GM21825 (cell line): Measurements from ENCODE around the gene DHX8.

Experiments used
- ATAC-seq: cut with Tn5 transposase; IDR thresholded peaks from one replicate; pipeline ENCODE4 v1.9.1; 2021; ENCODE audit warnings: mild to moderate bottlenecking, moderate library complexity; ENCODE audit not compliant: unreplicated experiment

The DHX8 gene

DNA sequence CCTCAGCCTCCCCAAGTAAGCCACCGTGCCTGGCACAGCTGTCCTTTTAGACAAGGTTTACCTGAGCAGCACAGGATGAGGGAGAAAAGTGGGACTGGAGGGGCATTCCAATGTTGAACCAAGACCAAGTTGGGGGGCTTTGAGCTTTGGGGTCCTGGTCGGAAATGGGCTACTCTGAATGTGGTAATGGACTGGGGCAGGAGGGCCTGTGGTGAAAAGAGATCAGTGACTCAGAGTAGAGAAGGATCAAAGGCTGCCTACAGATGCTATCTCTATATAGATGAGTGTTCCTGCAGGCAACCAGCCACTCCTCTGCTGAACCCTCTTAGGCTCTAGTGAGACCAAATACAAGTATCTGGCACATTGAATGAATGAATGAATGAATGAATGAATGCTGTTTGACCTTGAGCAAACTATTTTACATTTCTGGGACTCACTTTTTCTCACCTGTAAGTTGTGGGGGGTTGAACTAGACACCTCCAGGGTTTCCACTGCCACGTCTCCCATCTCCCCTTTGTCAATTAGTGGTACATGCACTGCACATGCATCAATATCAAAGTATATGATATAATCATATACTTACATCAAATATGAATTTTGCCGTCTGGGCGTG, 88.7 kb downstream of the DHX8 start:
- ATAC-seq = no peak

DNA sequence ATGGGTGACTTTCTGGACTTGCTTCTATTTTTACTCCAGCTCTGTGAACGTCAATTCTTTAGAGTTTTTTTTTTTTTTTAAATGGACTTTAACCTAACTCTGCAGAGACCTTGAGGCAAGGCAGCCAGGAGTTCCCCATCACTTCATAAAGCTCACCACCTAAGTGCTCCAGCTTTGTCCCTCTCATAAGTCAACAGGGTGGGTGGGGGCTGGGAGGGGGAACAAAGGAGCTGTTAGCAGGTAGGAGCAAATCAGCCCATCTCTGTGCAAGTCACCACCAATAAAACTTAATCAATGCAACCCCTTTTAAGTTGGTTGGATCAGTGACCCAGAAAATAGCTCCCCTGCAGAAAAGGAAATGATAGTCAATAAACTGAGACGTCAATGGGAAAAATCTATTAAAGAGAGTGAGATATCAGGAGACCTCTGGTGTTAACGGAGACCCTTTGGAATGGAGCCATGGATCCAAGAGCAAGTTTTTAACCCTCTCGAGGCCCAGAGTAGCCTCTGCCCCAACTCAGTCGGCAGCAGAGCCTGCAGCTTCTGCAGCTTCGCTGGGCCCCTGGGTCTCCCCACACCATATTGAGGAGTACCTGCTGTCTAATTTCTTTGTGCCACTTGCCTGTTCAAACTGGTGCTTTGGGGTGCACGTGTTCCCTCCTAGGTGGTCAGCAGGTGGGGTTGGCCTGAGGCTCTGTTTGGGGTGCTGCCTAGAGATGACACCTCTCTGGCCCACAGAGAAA, 90.0 kb downstream of the DHX8 start:
- no peak for ATAC-seq

DNA sequence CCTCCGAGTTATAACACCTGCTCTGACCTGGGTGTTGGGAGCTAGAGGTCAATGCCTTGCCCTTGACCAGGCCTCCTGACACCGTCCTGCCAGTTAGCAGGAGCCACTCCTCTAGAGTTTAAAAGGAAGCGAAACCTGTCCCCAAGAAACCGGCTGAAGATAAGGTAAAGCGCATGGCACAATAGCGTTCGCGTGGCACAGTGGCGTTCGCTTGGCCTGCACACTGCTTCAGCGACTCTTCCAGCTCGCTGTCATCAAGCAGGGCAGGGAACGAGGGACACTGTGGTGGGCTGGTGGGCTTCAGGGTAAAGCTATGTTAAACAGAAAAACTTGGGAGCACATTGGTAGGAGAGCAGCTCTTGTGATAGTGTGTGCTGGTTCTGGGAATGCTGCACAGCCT, 90.6 kb downstream of the DHX8 start:
- ATAC-seq = no peak

DNA sequence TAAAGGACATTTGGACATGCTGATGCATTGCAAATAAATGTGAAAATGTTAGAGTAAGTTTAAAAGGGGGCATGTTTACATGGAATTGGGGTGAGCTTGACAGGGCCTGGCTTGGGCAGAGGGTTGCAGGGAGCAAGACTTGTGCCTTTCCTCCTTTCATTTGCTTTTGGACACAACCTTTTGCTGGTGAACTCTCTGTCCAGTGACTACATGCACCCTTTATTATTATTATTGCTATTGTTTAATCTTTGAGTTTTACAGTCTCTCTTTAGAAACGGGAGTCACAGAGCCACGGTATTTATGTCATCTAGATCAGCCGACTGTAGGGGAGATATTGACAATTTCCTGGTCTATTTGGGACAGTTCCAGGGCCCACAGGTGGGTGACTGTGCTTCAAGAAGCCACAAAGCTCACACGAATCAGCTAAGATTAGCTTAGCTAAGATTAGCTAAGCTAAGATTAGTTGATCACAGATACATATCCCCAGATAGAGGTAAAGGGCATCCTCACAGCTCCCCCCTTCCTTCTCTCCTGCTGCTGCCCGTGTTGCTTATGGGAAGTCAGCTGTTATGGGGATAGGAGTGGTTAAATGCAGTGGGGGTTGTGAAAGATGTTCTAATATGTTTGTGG, 91.2 kb downstream of the DHX8 start:
- ATAC-seq = no peak
